Activated T-helper 17 cell treated with anti-CD3 and anti-CD28 coated beads, Interleukin-2, amount 50 U/mL, for 72 hours (primary cell): ENCODE results near the gene HIPK2. TPM values are rescaled to one million over a fixed set of nuclear protein-coding genes. Genes with fewer than 3 reads are reported as not detected.

Source experiments
- ATAC-seq: fragments of 150-1000 bp; cut with Tn5 transposase; replicated peaks from 2 replicates; pipeline ENCODE4 v1.10.0; 2021; ENCODE audit warnings: mild to moderate bottlenecking, moderate library complexity
- H3K27ac Mint-ChIP-seq: one replicate; pipeline ENCODE4 v1.8.0; 2022; ENCODE audit warnings: mixed read lengths
- H3K27me3 Mint-ChIP-seq: one replicate; pipeline ENCODE4 v1.8.0; 2022; ENCODE audit warnings: mixed read lengths
- H3K36me3 Mint-ChIP-seq: one replicate; pipeline ENCODE4 v1.8.0; 2022; ENCODE audit warnings: low read depth, mild to moderate bottlenecking, mixed read lengths
- H3K4me1 Mint-ChIP-seq: one replicate; pipeline ENCODE4 v1.8.0; 2022; ENCODE audit warnings: mixed read lengths
- H3K4me3 Mint-ChIP-seq: one replicate; pipeline ENCODE4 v1.8.0; 2022; ENCODE audit warnings: mild to moderate bottlenecking, mixed read lengths
- H3K9me3 Mint-ChIP-seq: one replicate; pipeline ENCODE4 v1.8.0; 2022; ENCODE audit warnings: mixed read lengths
- total RNA-seq, 2 donors: library from RNA; stranded (reverse); gene quantifications; one replicate each; pipeline ENCODE4 v1.2.3, GENCODE V29; 2022

Gene HIPK2
- total RNA-seq, 2 donors from 2014 or later: 44.2 to 46.9 TPM

GRCh38 chr7:139683137-139683921, 94.5 kb downstream of the HIPK2 start:
- Mint-ChIP-seq H3K27ac (peak overlapping the region; percentile 97), H3K4me1 (peaks cover 49% of the 10 kb centered on the region), H3K27me3 (no peaks in the 10 kb centered on the region), H3K9me3 (peaks cover 10% of the 10 kb centered on the region), H3K4me3 (peak overlapping the region; percentile 78), H3K36me3 (peaks cover 36% of the 10 kb centered on the region)
- peak; percentile 19 for ATAC-seq

DNA sequence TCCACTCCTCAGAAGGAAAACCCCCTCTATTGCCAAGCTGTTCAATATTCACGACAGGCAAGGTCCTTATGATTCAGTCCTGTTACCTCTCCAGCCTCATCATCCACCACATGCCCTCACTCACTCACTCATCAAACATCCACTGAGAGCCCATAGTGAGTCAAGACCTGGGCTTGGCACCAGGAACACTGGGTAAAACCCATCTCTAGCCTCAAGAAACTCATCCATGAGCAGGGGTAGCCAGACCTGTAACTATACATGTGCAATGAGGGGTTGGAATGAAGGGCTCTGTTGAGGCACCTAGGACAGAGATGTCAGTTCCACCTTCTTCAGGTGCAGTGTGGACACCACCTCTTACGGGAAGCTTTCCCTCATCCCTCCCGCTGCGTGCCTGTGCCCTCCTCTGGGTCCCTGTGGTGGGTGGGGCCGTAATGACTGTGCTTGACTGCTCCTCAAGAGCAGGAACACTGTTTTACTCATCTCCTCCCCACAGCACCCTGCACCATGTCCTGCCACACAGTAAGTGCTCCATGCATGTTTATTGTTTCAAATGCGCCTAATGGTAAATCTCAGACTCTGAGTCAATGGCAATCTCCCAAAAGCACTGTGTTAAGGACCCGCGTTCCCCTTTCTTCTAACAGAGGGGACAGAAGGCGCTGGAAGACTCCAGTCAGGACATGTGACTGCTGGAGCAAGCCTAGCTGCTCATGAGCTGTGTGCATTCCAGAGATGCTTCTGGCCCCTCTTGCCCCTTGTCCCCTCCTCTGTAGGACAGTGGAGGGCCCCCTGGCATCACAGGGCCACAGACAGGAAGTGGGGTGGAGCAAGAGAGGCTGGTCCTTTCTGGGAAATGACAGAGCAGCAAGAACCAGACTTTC, 95.4 kb downstream of the HIPK2 start:
- no peaks in the 10 kb centered on the region for H3K27me3 Mint-ChIP-seq
- H3K27ac Mint-ChIP-seq: peak overlapping the region; percentile 97
- H3K4me1 Mint-ChIP-seq: peaks cover 44% of the 10 kb centered on the region
- H3K4me3 Mint-ChIP-seq: peak overlapping the region; percentile 78
- peaks cover 10% of the 10 kb centered on the region for H3K9me3 Mint-ChIP-seq
- peak; percentile 74 for ATAC-seq
- peaks cover 32% of the 10 kb centered on the region for H3K36me3 Mint-ChIP-seq

DNA sequence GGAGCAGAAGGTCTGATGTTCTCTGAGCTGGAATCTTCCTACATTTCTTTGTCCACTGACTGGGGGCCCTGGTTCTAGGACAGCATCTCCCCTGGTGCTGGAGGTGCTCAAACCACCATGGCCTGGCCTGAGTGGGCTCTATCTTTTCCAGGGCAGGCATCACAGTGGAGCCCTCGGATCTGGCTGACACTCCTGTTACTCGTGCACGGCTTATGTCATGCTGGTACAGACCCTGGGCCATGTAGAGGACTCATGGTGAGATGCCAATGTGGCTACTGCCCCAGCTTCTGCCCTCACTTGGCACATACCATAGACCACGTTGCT, 96.0 kb downstream of the HIPK2 start:
- Mint-ChIP-seq H3K27ac (peak overlapping the region; percentile 97), H3K4me1 (peaks cover 42% of the 10 kb centered on the region), H3K36me3 (peaks cover 29% of the 10 kb centered on the region), H3K9me3 (peaks cover 10% of the 10 kb centered on the region), H3K27me3 (no peaks in the 10 kb centered on the region), H3K4me3 (peak overlapping the region; percentile 78)
- ATAC-seq: no peak

GRCh38 chr7:139681463-139681755, 96.4 kb downstream of the HIPK2 start:
- H3K9me3 Mint-ChIP-seq: peaks cover 6% of the 10 kb centered on the region
- H3K4me3 Mint-ChIP-seq: peak overlapping the region; percentile 78
- peak overlapping the region; percentile 97 for H3K27ac Mint-ChIP-seq
- peaks cover 40% of the 10 kb centered on the region for H3K4me1 Mint-ChIP-seq
- ATAC-seq: no peak
- no peaks in the 10 kb centered on the region for H3K27me3 Mint-ChIP-seq
- H3K36me3 Mint-ChIP-seq: peaks cover 25% of the 10 kb centered on the region

GRCh38 chr7:139680676-139681462, 96.9 kb downstream of the HIPK2 start:
- Mint-ChIP-seq H3K27ac (peak overlapping the region; percentile 97), H3K27me3 (no peaks in the 10 kb centered on the region), H3K4me1 (peaks cover 42% of the 10 kb centered on the region), H3K36me3 (peaks cover 24% of the 10 kb centered on the region), H3K9me3 (peaks cover 3% of the 10 kb centered on the region), H3K4me3 (peak overlapping the region; percentile 78)
- ATAC-seq: peak; percentile 63

GRCh38 chr7:139679731-139680594, 97.8 kb downstream of the HIPK2 start:
- Mint-ChIP-seq H3K9me3 (no peaks in the 10 kb centered on the region), H3K4me3 (peak overlapping the region; percentile 78), H3K4me1 (peaks cover 44% of the 10 kb centered on the region), H3K36me3 (peaks cover 28% of the 10 kb centered on the region), H3K27me3 (no peaks in the 10 kb centered on the region), H3K27ac (peak overlapping the region; percentile 97)
- no peak for ATAC-seq

DNA sequence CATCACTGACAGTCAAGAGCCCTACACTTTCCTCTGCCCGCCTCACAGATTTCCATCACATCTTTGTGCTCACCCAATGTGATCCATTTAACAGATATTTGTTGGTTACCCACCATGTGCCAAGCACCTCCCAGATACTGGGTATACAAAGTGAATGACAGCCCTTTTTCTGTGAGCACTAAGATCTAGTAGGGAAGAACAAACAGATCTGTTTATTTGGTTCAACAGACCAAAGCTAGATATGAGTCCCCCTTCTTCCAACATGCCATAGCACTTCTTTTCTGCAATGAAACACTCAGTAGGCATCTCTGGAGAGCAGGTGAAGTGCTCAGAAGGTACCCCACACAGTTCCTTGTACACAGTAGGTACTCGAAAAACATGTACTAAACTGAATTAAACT, 101.4 kb downstream of the HIPK2 start:
- no peaks in the 10 kb centered on the region for H3K27me3 Mint-ChIP-seq
- no peak for ATAC-seq
- H3K4me1 Mint-ChIP-seq: peaks cover 45% of the 10 kb centered on the region
- no peak overlapping the region for H3K4me3 Mint-ChIP-seq
- peak overlapping the region; percentile 71 for H3K27ac Mint-ChIP-seq
- H3K36me3 Mint-ChIP-seq: peaks cover 49% of the 10 kb centered on the region
- H3K9me3 Mint-ChIP-seq: no peaks in the 10 kb centered on the region

- peak; percentile 11 for ATAC-seq
- no peaks in the 10 kb centered on the region for H3K27me3 Mint-ChIP-seq
- H3K4me3 Mint-ChIP-seq: peak overlapping the region; percentile 51
- H3K4me1 Mint-ChIP-seq: peaks cover 35% of the 10 kb centered on the region
- H3K9me3 Mint-ChIP-seq: no peaks in the 10 kb centered on the region
- H3K36me3 Mint-ChIP-seq: peaks cover 42% of the 10 kb centered on the region
- H3K27ac Mint-ChIP-seq: peak overlapping the region; percentile 71
Measured at GRCh38 chr7:139675127-139676125, 102.4 kb downstream of the HIPK2 start.

DNA sequence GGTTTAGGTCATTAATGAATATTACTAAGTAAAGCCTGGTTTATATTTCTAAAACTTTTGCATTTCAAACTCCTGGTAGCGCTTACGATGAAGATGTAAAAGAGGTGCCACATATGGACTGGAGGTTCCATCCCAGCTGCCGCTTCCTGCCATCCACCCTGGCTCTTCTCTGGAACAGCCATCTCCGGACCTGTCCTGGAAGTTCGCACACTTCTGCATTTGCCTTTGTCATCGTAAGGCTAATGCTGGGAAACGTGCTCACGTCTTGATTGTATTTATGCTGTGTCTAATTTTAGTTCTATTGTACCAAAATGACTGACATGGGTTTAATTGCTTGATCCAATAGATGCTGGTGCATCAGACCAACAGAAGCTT, 103.1 kb downstream of the HIPK2 start:
- no peak for ATAC-seq
- peaks cover 32% of the 10 kb centered on the region for H3K4me1 Mint-ChIP-seq
- peaks cover 39% of the 10 kb centered on the region for H3K36me3 Mint-ChIP-seq
- H3K4me3 Mint-ChIP-seq: peak overlapping the region; percentile 51
- H3K27me3 Mint-ChIP-seq: no peaks in the 10 kb centered on the region
- H3K9me3 Mint-ChIP-seq: no peaks in the 10 kb centered on the region
- peak overlapping the region; percentile 71 for H3K27ac Mint-ChIP-seq

DNA sequence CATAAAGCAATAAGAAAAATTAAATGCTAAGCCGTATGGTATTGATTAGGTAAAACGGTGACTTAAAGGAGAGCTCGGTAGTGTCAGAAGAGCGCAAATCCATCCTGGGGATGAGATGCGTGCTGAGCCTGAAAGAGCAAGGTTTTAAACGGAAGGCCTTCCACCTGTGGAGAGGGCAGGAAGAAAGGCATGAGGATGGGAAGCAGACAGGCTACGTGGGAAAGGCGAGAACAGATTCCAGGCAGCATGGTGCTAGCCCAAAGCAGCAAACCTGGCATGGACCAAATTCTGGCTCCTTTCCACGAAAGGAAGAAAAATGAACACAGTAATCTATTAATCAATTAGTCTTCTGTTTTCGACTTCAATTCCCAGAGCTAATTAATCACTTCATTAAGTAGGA, 103.5 kb downstream of the HIPK2 start:
- Mint-ChIP-seq H3K4me3 (peak overlapping the region; percentile 51), H3K27ac (peak overlapping the region; percentile 71), H3K27me3 (no peaks in the 10 kb centered on the region), H3K36me3 (peaks cover 40% of the 10 kb centered on the region), H3K4me1 (peaks cover 33% of the 10 kb centered on the region), H3K9me3 (no peaks in the 10 kb centered on the region)
- no peak for ATAC-seq

- peaks cover 36% of the 10 kb centered on the region for H3K4me1 Mint-ChIP-seq
- peaks cover 46% of the 10 kb centered on the region for H3K36me3 Mint-ChIP-seq
- H3K9me3 Mint-ChIP-seq: no peaks in the 10 kb centered on the region
- H3K27ac Mint-ChIP-seq: peak overlapping the region; percentile 98
- no peaks in the 10 kb centered on the region for H3K27me3 Mint-ChIP-seq
- peak overlapping the region; percentile 74 for H3K4me3 Mint-ChIP-seq
- no peak for ATAC-seq
Measured at GRCh38 chr7:139673762-139674161, 104.0 kb downstream of the HIPK2 start.

- peak; percentile 83 for ATAC-seq
- H3K4me1 Mint-ChIP-seq: peaks cover 36% of the 10 kb centered on the region
- peak overlapping the region; percentile 74 for H3K4me3 Mint-ChIP-seq
- no peaks in the 10 kb centered on the region for H3K27me3 Mint-ChIP-seq
- H3K27ac Mint-ChIP-seq: peak overlapping the region; percentile 98
- no peaks in the 10 kb centered on the region for H3K9me3 Mint-ChIP-seq
- peaks cover 48% of the 10 kb centered on the region for H3K36me3 Mint-ChIP-seq
Measured at GRCh38 chr7:139673230-139673629, 104.6 kb downstream of the HIPK2 start.

DNA sequence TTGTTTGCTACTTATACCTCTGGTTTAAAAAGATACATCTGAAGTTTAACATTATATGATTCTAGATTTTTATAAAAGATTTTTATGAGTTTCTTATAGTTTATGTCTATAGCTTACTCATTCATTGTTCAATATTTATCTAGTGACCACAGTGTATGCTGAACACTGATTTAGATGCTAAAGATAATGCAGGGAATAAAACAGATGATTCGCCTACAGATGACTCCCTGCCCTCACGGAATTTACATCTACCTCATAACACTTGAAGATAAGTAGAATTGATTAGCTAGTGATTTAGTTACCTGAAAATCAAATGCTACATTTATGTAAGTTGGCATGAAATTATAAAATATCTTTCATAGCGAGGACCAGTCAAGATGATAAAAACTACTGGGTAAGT, 105.8 kb downstream of the HIPK2 start:
- Mint-ChIP-seq H3K9me3 (no peaks in the 10 kb centered on the region), H3K4me1 (peaks cover 36% of the 10 kb centered on the region), H3K4me3 (peak overlapping the region; percentile 74), H3K36me3 (peaks cover 48% of the 10 kb centered on the region), H3K27ac (peak overlapping the region; percentile 98), H3K27me3 (no peaks in the 10 kb centered on the region)
- ATAC-seq: no peak
